Caco-2 (cell line): ENCODE data around the gene PLEKHG4B. TPM values are rescaled to one million over a fixed set of nuclear protein-coding genes. Genes with fewer than 3 reads are reported as not detected.
"Not testable (repeated sequence)": the region's sequence is repeated elsewhere in the genome, so short reads cannot be mapped to it uniquely, and the experiment has no call there.

Source experiments
- BruUV-seq: library from RNA; stranded (reverse); fragments of 400-500 nt; replicated peaks from 2 replicates; lab custom pipeline; 2021; lab: Mats Ljungman, UMichigan
- CTCF ChIA-PET: fragments of 300-600 bp; sonication (Branson Sonifier 250); formaldehyde crosslinking; loops from one replicate; lab custom pipeline; 2022; ENCODE audit warnings: antibody characterized with exemption; lab: Charles Lee
- POLR2A ChIA-PET: fragments of 300-600 bp; sonication (Branson Sonifier 250); formaldehyde crosslinking; loops from one replicate; lab custom pipeline; 2022; ENCODE audit warnings: antibody characterized with exemption; lab: Charles Lee
- DNase-seq, 2 experiments: peaks; one replicate each; pipeline versions ENCODE4 v3.0.0 to v3.0.0-alpha.2; 2020 to 2022
- H3K27me3 ChIP-seq: replicated peaks from 2 replicates; pipeline ENCODE4 v1.6.0; 2011; ENCODE audit warnings: low read length; ENCODE audit not compliant: control insufficient read depth, insufficient read depth
- H3K36me3 ChIP-seq: 2 replicates; pipeline ENCODE4 v1.5.1; 2011; ENCODE audit warnings: low read length; ENCODE audit not compliant: control insufficient read depth, insufficient read depth
- H3K4me1 ChIP-seq: fragments of 250-450 bp; sonication (Bioruptor Pico); 2 replicates; pipeline ENCODE4 v1.5.1; 2020; ENCODE audit warnings: mild to moderate bottlenecking
- H3K4me3 ChIP-seq: 2 replicates; pipeline ENCODE4 v1.5.1; 2011; ENCODE audit warnings: low read depth, mild to moderate bottlenecking, control low read depth, low read length
- H3K9me3 ChIP-seq: fragments of 250-450 bp; sonication (Bioruptor Pico); 2 replicates; pipeline ENCODE4 v1.5.1; 2020; ENCODE audit warnings: mild to moderate bottlenecking, moderate library complexity
- H3K27ac Mint-ChIP-seq: one replicate; pipeline ENCODE4 v1.8.0; 2022; ENCODE audit warnings: mixed read lengths; ENCODE audit not compliant: unreplicated experiment
- H3K27me3 Mint-ChIP-seq: one replicate; pipeline ENCODE4 v1.8.0; 2022; ENCODE audit warnings: mixed read lengths; ENCODE audit not compliant: insufficient read depth, unreplicated experiment
- H3K36me3 Mint-ChIP-seq: one replicate; pipeline ENCODE4 v1.8.0; 2022; ENCODE audit warnings: mild to moderate bottlenecking, mixed read lengths; ENCODE audit not compliant: insufficient read depth, unreplicated experiment
- H3K4me1 Mint-ChIP-seq: one replicate; pipeline ENCODE4 v1.8.0; 2022; ENCODE audit warnings: low read depth, mixed read lengths; ENCODE audit not compliant: unreplicated experiment
- H3K4me3 Mint-ChIP-seq: one replicate; pipeline ENCODE4 v1.8.0; 2022; ENCODE audit warnings: mild to moderate bottlenecking, moderate library complexity, mixed read lengths; ENCODE audit not compliant: unreplicated experiment
- H3K9me3 Mint-ChIP-seq: one replicate; pipeline ENCODE4 v1.8.0; 2022; ENCODE audit warnings: mixed read lengths; ENCODE audit not compliant: unreplicated experiment
- intact Hi-C: fragments of 100-400 bp; cut with micrococcal nuclease; formaldehyde crosslinking; loops from one replicate; pipeline ENCODE4 v1.10.0; 2022; ENCODE audit not compliant: unreplicated experiment
- total RNA-seq: library from RNA; stranded (reverse); gene quantifications from 2 replicates; pipeline ENCODE4 v1.2.3, GENCODE V29; 2022

The PLEKHG4B gene
- total RNA-seq, 1 experiment from 2014 or later, result 15.0 TPM

DNA sequence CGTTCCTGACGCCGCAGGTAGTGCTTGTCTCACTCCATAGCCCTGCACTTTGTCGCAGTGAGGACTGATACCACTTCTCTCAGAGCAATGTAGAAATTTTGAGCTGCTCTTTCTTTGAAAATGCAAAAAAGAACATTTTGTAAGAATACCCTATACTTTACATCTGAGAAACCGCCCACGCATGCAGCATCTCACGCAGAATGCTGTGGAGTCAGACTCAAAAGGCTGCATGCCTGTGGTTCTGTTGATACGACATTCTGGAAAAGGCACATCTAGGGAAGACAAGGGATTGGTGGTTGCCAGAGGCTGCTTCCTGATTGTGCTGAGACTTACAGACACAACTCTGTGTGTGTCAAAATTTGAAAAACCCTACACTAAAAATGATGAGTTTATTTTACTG is 146.0 kb downstream of the PLEKHG4B start:
- DNase-seq, POLR2A ChIA-PET: not testable (repeated sequence)
- peaks cover 79% of the 10 kb centered on the region for H3K36me3 Mint-ChIP-seq

More for the DNA sequence above, 146.0 kb downstream of the PLEKHG4B start:
- H3K36me3 ChIP-seq, H3K27me3 ChIP-seq, H3K4me3 ChIP-seq, H3K9me3 ChIP-seq, H3K9me3 Mint-ChIP-seq, CTCF ChIA-PET, H3K4me3 Mint-ChIP-seq, intact Hi-C loops, H3K27me3 Mint-ChIP-seq, BruUV-seq, H3K4me1 Mint-ChIP-seq, H3K27ac Mint-ChIP-seq, H3K4me1 ChIP-seq: not testable (repeated sequence)

Other genes with a start within 250 kb of the PLEKHG4B start
- gene LRRC14B, start 99.3 kb downstream of the PLEKHG4B start, total RNA-seq, result not detected in 2 replicates
- 10.5 TPM in 2 replicates for gene CCDC127, start 126.0 kb downstream of the PLEKHG4B start, total RNA-seq
- gene SDHA, start 126.2 kb downstream of the PLEKHG4B start, total RNA-seq, result 140 and 157 TPM in 2 replicates
- gene PDCD6, start 179.5 kb downstream of the PLEKHG4B start, total RNA-seq, result 101 and 107 TPM in 2 replicates
- 0.91 and 1.1 TPM in 2 replicates for gene AHRR, start 229.5 kb downstream of the PLEKHG4B start, total RNA-seq